Panc1 (cell line): ENCODE data around the gene C2CD2.

Source experiments
- POLR2AphosphoS5 ChIP-seq: IDR thresholded peaks from 2 replicates; pipeline ENCODE4 v1.6.1; 2012; ENCODE audit warnings: mild to moderate bottlenecking, low read depth, low read length, moderate library complexity
- TF ChIP-seq, protein P1 (sequence below): fragments of 450-650 bp; IDR thresholded peaks from 2 replicates; pipeline ENCODE4 v1.5.1; 2017; ENCODE audit warnings: mild to moderate bottlenecking
- TF ChIP-seq, protein P2 (sequence below), 2 experiments: IDR thresholded peaks; 2 replicates each; pipeline ENCODE4 v1.6.1; 2011 to 2012; ENCODE audit warnings: low read depth in 2 of 2, control low read depth in 1 of 2, low read length in 1 of 2, mild to moderate bottlenecking in 1 of 2, moderate library complexity in 1 of 2; ENCODE audit not compliant: insufficient read depth in 1 of 2

DNA sequence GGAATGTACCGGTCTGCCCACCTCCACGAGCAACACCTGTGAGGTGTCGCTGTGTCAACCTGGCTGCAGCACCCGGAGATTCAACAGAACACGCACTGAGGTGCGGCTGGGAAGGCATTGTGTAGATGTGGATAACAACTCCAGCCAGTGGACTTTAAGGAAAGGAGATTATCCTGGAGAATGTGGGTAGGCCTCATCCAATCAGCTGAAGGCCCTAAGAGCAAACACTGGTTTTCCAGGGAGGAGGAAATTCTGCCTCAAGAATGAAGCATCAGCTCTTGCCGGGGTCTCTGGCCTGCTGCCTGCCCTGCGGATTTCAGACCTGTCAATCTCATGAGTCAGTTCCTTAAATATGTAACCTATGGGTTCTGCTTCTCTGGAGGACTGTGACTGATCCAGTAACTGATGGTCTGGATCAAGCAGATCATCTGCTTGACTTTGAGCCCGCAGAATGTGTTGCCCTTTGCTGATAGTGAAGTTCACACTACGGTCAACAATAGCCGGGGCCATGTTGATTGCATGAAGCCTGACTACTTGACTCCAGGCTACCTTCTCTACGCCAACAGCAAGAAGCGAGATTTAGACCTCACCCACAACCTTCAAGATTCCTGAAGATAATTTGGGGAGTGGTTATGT, 58.8 kb downstream of the C2CD2 start:
- TF ChIP-seq, protein P1, sequence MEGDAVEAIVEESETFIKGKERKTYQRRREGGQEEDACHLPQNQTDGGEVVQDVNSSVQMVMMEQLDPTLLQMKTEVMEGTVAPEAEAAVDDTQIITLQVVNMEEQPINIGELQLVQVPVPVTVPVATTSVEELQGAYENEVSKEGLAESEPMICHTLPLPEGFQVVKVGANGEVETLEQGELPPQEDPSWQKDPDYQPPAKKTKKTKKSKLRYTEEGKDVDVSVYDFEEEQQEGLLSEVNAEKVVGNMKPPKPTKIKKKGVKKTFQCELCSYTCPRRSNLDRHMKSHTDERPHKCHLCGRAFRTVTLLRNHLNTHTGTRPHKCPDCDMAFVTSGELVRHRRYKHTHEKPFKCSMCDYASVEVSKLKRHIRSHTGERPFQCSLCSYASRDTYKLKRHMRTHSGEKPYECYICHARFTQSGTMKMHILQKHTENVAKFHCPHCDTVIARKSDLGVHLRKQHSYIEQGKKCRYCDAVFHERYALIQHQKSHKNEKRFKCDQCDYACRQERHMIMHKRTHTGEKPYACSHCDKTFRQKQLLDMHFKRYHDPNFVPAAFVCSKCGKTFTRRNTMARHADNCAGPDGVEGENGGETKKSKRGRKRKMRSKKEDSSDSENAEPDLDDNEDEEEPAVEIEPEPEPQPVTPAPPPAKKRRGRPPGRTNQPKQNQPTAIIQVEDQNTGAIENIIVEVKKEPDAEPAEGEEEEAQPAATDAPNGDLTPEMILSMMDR = no peak
- no peak for TF ChIP-seq POLR2AphosphoS5
- TF ChIP-seq, protein P2, sequence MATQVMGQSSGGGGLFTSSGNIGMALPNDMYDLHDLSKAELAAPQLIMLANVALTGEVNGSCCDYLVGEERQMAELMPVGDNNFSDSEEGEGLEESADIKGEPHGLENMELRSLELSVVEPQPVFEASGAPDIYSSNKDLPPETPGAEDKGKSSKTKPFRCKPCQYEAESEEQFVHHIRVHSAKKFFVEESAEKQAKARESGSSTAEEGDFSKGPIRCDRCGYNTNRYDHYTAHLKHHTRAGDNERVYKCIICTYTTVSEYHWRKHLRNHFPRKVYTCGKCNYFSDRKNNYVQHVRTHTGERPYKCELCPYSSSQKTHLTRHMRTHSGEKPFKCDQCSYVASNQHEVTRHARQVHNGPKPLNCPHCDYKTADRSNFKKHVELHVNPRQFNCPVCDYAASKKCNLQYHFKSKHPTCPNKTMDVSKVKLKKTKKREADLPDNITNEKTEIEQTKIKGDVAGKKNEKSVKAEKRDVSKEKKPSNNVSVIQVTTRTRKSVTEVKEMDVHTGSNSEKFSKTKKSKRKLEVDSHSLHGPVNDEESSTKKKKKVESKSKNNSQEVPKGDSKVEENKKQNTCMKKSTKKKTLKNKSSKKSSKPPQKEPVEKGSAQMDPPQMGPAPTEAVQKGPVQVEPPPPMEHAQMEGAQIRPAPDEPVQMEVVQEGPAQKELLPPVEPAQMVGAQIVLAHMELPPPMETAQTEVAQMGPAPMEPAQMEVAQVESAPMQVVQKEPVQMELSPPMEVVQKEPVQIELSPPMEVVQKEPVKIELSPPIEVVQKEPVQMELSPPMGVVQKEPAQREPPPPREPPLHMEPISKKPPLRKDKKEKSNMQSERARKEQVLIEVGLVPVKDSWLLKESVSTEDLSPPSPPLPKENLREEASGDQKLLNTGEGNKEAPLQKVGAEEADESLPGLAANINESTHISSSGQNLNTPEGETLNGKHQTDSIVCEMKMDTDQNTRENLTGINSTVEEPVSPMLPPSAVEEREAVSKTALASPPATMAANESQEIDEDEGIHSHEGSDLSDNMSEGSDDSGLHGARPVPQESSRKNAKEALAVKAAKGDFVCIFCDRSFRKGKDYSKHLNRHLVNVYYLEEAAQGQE (IDR thresholded peaks at IDR 0.05; ENCODE audit: insufficient read depth in 1 of 2, low read depth in 2 of 2, low read length in 1 of 2) = no peak
